Fibroblast of skin of scalp (primary cell): Measurements from ENCODE around the gene AQP9.

Experiments
- DNase-seq: peaks from one replicate; pipeline ENCODE4 v3.0.0-alpha.2; 2013

AQP9 gene

GRCh38 chr15:58228718-58229117, 90.5 kb downstream of the AQP9 start:
- DNase-seq, result peak; percentile 90

GRCh38 chr15:58229297-58229768, 91.2 kb downstream of the AQP9 start:
- DNase-seq, result peak; percentile 23

GRCh38 chr15:58232281-58233065, 94.3 kb downstream of the AQP9 start:
- no peak for DNase-seq

GRCh38 chr15:58233341-58233740, 95.2 kb downstream of the AQP9 start:
- no peak for DNase-seq
